Measurements from ENCODE around the gene PDGFA.

Gene PDGFA

DNA sequence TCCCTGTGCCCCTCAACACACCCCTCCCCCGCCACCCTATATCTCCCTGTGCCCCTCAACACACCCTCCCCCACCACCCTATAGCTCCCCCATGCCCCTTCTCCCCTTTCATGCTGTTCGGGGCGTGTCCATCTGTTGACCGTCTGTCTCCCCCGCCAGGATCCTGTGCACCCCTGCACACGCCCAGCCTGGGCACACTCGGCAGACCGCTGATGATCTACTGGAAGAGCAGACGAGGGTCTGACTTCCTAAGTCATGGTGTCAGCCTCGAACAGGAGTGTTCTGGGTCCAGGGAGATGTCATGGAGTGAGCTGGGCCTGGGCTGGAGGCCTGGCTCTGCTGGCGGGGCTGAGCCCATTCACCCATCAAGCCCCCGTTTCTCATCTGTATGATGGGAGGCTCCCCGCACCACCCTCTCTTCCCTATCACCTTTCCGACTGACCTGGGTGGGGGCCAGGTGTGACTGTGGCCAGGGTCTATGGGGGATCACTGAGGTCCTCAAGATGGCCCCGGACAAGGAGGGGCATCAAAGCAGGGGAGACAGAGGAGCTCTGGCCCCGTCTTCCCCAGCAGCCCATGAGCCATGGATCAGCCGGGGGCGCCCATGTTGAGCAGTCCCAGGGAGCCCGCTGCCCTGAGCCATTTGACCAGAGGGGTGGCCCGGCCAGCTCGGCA is 48.3 kb downstream of the PDGFA start:
- no peak for DNase-seq

- DNase-seq, result no peak
These were observed 50.1 kb downstream of the PDGFA start for GRCh38 chr7:469563-469961.

DNA sequence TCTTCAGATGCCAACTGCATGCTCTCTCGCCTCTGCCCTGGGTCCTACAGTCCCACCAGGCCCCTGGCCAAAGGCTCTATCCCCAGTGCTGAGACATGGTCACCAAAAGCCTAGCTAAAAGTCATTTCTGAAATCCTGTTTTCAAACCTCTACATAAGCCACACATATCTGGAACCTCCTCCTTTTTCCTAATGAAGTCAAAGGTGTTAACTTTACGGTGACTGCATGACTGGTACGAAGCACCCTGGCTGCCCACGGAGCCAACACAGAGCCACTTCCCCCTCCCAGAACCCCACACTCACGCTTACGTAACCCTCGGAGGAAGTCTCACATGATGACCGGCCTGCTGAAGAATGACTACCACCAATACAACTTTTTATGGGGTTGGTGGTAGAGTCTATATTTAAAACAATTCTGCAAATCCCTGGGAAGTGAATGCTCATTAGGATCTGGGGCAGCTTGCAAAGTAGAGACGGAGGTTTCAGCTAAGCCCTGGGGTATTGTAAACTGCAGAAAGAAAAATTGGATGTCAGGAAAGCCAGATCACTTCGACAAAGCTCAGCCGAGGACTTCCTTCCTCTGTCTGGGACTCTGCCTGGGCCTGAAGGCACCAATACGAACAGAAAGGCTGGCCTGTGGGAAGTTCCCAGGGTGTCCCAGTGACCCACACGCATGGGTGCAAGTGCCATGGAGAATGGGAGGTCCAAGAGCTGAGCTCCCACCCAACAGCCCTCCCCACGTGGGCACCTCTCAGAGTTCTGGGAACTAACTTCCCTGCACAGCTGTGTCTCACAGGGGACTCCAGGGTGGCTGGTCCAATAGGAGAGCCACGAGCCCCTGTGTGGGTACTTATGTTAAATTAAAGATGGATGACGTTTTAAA is 50.7 kb downstream of the PDGFA start:
- DNase-seq, result no peak

GRCh38 chr7:467856-468545 is 51.6 kb downstream of the PDGFA start:
- no peak for DNase-seq

- DNase-seq, result no peak
These were observed 52.2 kb downstream of the PDGFA start for GRCh38 chr7:467393-467828.

- DNase-seq, result no peak
These were observed 53.0 kb downstream of the PDGFA start for GRCh38 chr7:466465-467191.

- no peak for DNase-seq
These were observed 53.8 kb downstream of the PDGFA start for GRCh38 chr7:465710-466400.

DNA sequence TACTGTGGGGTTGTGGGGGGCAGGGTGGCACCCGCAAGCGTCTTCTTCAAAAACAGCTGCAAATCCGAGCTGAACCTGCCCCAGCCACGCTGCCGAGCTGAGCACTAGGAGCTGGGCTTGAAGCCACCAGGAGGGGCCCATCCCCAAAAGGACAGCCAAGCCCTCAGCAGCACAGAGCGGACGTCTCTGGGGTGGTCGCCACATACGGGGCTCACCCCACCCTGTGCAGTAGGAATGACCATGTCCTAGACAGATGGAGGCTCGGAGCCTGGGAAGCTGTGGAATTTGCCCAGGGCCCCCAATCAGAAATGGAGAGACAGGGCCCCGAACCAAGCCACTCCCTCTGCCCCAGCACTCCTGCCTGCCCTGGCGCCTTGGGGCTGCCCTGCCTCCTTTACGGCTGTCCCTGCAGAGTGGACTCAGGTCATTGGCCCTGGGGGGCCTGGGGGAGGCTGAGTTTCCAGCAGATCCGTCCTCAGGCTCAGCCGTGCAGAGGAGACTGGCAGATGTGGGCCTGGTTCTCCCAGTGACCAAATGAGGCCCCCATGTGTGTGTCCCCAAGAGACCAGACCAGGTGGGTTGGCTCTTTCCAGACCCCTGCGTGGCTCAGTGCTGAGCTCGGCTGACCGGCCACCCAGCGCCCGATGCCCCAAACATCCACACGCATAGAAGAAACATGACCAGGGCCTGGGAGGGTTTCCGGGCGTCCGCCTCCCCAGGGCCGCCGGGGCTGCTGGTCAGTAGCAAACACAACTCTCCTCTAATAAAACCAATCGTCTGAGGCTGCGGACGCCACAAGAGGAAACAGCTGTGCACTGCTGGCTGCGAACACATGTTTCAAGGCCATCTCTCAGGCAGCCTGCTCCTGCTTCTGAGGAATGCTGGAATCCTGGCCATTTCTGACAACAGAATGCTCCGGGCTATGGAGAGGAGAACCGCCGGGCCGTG is 54.9 kb downstream of the PDGFA start:
- peak; percentile 1 for DNase-seq

DNA sequence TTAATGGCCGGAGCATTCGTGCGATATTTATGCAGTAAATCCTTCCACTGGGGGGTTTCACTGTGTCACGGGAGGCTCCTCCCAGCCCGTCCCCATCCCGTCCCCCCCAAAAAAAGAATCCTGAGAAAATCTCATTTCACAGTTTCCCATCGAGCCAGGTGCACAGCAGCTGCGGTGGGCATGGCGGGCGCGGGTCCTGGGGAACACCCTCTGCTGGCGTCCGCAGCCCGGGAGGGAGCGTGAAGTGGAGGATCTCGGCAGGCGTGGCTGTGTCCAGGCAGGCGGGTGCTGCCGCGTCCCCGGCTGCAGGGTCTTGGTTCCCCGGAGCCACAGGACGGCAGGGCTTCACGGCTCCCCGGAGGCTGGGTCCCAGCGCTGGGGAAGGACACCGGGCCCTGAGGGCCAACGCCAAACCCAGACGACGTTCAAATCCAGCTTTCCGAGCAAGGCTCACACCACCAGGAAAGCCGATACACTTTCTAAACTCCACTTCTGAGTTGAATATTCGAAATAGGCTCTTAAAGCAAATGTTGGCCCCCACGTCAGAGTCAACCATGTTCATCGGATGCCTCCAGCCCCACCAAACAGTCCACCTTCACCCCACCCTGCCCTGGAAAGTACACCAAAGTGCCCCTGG is 55.7 kb downstream of the PDGFA start:
- DNase-seq, result no peak

GRCh38 chr7:463362-463781 is 56.3 kb downstream of the PDGFA start:
- DNase-seq, result no peak

GRCh38 chr7:462173-463103 is 57.2 kb downstream of the PDGFA start:
- DNase-seq, result no peak

DNA sequence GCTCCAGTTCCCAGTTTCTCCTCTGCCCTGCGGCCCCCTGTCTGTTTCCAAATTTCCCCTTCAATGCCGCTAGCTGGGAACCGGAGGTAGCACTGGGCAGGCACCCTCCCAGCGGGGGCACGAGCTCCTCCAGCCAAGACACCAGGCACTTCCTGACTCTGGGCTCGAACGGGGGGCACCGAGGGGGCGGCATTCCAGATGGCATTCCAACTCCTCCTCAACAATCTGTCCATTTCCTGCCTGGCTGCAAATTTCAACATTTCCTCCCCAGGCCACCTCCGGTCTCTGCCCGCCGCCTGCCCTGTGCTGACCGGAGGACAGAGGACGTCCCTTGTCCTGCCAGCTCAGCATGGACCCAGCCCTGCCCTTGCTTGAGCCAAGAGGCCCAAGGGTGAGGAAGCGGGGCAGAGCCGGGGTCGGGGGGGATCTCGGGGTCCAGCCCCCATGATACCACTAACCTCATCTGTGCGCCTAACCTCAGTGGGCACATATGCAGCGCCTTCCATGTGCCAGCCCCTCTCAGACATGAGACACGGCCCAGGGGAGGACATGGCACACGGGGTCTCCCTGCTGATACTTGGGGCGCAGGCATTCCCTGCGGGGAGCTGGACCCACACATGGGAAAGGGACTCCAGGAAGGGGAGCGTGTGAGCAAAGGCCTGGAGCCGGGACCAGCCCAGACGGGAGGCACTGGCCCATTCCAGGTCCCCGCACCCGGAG is 58.0 kb downstream of the PDGFA start:
- DNase-seq, result no peak

DNA sequence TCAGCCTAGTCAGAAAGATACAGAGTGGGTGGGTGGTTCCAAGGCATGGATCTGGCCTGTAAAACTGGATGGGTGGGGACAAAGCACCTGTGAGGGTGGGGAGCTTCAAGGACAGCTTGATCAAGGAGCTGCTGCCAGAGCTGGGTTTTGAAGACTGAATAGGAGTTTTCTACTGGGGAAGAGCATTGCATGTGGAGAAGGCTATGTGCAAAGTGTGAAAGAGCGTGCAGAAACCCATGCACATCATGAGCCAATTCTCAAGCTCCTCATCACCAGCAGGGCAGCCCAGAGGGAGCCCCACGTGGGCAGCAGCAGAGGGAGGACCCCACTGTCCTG is 58.6 kb downstream of the PDGFA start:
- no peak for DNase-seq

DNA sequence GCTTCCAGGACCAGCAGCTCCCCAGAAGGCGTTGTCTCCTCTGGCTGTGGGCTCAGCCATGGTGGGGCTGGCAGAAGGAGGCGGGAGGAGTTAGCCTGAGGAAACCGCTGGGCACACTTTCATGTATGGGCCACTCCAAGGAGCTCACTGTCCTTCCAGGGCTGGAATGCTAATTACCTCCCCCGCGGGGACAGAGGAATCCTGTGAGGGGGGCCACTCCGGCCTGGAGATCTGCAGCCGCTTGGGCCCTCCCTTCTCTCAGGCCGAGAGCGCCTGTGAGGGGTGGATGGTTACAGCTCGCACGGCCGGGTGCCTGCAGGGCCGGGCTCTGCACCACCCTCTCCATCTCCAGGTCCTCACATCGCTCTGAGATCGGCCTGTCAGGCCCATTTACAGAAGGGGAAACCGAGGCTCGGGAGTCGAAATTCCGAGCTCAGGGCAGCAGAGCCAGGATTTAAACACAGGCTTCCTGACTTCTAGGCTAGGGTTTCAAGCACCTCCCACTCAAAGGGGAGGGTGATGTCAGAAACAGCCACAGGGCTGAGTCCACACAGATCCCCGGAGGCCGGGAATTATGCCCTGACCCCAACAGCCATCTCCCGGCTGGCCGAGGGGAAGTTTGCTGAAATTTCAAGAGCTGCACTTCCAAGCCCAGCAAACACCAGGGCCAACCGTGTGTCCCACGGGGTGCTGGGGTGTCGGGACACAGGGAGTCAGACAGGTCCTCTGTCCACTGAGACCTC is 59.1 kb downstream of the PDGFA start:
- DNase-seq, result no peak

- no peak for DNase-seq
These were observed 59.9 kb downstream of the PDGFA start for GRCh38 chr7:459584-460373.

DNA sequence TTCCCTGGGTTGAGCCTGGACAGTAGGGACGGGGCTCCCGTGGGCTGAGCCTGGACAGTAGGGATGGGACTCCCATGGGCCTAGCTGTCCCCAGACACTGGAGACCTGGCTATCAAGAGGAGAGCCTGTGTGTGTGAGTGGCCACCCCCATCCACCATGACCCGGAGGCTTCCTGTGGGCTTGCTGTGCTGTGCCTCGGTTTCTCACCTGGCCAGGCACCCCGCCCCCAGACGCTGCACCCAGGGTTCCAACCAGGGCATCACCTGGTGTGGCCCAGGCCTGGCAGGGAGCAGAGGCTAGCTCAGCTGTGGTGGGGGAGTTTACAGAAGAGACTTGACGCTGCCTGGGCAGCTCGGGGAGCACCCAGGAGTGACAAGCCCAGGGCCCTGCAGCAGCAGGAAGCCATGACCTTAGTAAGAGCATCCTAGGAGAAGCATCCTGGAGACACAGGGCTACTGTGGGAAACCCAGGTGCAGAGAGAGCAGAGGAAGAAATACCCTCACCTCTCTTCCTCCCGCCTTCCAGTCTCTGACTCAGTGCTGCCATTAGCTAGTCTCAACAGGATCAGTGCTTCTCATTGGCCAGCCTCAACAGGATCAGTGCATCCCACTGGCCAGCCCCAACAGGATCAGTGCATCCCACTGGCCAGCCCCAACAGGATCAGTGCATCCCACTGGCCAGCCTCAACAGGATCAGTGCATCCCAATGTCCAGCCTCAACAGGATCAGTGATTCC is 61.0 kb downstream of the PDGFA start:
- no peak for DNase-seq
